ENCODE measurements around the gene UBE2I.
"Not testable (repeated sequence)": the region's sequence is repeated elsewhere in the genome, so short reads cannot be mapped to it uniquely, and the experiment has no call there.

Gene UBE2I

DNA sequence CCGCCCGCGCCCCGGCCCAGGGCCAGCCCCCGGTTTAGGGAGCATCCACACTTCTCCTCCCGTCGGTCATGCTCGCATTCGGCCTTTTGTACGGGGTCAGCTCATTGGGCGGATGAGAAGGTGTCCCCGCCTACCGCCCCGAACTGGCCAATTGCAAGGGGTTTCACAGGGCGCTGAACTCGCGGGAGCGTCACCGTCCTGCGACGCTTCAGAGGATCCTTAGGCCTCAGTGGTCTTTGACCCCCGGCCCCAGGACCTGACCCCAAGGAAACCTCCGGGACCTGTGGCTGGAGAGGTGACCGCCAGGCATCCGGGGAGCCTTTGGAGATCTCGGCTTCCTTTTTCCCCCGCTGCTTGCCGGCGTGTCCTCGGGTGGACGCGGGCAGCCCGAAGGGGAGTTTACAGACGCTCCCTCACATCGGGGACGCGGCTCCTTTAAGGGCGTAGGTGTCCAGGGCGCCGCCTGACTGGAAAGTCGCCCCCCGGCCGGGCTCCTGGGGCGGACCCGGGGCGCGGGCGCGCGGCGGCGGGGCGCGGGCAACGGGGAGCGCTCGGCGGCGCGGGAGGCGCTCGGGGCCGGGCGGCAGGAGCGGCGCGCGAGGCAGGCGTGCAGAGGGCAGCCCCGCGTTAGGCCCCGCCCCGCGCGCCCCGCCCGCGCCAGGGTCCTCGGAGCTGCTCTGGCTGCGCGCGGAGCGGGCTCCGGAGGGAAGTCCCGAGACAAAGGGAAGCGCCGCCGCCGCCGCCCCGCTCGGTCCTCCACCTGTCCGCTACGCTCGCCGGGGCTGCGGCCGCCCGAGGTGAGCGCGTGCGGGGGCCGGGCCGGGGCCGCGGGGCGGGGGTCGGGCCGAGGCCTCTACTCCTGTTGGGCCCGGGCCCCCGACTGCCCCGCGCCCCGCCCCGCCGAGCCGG, at the start of gene UBE2I:
Gene UBE2I, plus strand, starts transcription at position 660 of the 909 bp plus-strand sequence. CDS start 4,395 bp downstream, outside the sequence.
- peak; percentile 98 to 100 for DNase-seq (ENCODE audit: low read depth in 1 of 2, low spot score in 1 of 2)

DNA sequence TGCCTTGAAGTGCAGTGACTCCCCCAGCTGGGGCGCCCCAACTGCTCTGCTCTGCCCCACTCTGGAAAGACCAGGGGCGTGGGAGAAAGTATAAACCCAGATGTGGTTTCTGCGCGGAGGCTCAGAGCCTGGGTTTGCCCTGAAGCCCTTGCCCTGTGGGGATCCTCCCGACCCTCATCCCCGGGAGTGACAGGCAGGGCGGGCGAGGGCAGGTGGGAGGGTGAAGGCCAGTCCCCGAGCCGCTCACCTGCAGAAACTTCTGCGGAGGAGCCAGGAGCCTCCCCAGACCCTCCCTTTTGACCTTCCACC, 49.7 kb upstream of the UBE2I start:
- no peak for DNase-seq (ENCODE audit: low read depth in 1 of 2, low spot score in 1 of 2)

DNA sequence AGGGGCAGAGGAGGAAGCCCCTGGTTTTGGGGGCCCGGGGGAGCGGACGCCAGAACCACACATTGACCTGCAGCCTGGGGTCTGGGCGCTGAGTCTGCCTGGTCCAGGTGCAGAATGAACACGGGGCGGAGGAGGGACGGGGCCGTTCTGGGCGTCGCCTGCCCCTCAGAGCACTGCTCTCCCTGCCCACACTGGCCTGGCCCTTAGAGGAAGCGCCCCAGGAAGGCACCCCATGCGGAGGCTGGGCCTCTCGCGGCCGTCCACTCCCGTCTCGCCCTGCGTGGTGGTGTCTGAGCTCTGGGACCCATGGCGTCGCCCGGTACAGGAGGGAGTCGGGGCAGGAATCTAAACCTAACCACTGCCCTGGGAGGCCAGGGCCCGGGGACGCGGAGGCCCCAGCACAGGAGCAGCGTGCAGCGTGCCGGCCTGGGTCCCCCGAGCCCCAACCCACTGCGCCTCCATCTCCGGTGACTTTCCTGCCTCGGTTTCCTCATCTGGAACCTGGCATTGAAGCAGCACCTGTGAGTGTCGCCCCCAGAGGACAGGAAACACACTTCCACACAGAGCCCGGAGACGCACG, 49.2 kb upstream of the UBE2I start:
- no peak for DNase-seq (ENCODE audit: low read depth in 1 of 2, low spot score in 1 of 2)

DNA sequence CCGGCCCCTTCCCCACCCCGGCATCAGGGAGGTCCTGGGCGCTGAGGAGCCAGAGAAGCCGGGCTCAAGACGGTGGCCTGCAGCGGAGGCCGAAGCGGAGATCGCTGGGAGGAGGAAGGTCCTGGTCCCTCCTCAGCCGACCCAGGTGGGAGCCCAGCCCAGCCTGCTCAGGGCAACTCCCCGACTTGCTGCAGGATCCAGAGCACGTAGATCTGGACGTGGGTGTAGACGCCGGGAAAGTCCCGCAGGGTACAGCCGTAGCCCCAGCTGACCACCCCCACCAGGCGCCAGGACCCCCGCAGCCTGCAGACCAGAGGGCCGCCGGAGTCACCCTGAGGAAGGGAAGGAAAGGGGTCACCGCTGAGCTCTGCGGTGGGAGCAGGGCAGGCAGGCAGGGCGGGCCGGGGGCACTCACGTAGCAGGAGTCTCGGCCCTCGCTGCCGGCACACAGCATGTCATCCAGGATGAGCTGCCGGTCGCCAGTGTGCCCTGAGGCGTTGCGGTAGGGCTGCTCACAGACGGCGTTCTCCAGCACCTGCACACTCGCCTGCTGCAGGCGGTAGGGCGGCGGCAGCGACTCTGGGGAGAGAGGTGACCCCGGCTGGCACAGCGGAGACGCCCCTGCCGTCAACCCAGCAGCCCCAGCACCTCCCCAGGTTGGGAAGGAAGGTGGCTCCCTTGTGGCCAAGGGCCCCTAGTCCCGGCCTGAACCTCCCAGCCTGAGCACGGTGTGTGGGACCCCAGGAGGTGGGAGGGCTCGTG, 48.1 kb upstream of the UBE2I start:
- DNase-seq (ENCODE audit: low read depth in 1 of 2, low spot score in 1 of 2), result no peak

DNA sequence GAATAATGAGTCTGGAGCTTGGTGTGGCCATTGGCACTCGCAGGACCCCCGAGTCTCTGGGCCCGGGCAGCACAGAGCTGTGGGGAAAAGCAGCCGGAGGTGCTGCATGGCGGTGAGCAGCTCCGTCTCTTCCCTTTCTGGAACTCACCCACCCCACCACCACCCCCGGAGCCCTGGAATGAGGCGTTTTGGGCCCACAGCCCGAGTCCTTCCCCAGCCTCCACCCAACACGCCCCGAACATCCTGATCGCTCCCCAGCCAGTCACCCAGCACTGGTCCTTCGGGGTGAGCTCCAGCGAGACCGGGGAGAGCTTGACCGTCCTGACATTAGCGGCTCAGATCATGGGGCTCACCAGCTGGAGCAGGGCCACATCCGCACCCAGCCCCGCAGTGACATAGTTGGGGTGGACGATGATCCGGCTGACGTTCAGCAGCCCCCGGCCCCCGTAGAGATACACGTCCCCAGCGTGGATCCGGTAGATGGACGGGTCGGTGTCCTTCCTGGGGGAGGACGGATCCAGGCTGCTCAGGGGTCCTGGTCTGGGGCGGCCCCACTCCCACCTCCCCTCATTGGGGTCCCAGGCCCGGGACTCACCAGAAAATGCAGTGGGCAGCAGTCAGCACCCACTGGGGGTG, 47.1 kb upstream of the UBE2I start:
- no peak for DNase-seq (ENCODE audit: low read depth in 1 of 2, low spot score in 1 of 2)

DNA sequence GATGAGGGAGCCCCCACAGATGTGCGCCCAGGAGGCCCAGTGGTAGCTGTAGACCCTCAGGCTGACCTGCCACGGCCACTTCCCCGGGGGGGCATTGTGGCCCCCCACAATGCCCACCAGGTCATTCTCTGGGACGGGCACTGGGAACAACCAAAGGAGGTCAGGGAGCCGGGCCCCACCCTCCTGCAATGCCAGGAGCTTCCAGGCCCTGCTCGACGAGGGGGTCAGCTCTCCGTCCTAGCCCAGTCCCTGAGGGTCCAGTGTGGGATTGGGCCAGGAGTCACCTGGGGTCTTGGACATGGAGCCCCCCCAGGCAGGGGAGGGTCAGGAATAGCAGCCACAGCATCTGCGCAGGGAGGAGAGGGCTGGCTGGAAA, 46.6 kb upstream of the UBE2I start:
- no peak for DNase-seq (ENCODE audit: low read depth in 1 of 2, low spot score in 1 of 2)

DNA sequence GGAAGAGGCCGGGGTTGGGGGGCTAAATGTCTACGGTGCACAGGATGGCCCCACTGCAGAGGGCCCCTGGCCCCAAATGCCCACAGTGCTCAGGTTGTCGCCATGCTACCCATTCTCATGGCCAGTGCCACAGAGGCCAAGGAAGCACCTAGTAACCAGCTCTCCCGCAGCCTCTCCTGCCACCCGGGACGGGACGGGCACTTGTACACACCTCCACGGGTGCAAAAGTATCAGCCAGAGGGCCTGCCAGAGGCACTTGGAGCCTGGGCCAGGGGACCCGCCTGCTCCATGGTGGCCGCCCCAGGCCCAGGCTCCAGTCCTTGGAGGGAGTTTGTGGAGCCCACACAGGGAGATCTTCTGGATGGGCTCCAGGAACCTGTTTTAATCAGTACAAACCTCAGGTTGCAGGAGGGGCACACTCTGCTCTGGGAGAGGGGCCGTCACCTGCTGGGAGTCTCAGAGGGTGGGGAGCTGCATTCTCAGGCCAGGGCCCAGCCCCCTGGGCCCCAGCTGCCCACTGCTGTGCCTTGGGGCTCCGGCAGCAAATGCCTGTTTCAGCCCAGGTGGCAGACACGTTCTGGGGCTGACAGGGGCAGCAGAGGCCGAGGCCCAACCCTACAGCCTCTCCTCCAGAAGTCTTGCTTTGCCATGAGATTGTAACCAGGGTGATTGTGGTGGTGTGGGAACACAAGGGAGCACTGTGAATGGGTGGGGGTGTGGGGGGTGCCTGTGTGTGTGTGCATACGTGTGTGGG, 45.7 kb upstream of the UBE2I start:
- DNase-seq (ENCODE audit: low read depth in 1 of 2, low spot score in 1 of 2), result no peak

DNA sequence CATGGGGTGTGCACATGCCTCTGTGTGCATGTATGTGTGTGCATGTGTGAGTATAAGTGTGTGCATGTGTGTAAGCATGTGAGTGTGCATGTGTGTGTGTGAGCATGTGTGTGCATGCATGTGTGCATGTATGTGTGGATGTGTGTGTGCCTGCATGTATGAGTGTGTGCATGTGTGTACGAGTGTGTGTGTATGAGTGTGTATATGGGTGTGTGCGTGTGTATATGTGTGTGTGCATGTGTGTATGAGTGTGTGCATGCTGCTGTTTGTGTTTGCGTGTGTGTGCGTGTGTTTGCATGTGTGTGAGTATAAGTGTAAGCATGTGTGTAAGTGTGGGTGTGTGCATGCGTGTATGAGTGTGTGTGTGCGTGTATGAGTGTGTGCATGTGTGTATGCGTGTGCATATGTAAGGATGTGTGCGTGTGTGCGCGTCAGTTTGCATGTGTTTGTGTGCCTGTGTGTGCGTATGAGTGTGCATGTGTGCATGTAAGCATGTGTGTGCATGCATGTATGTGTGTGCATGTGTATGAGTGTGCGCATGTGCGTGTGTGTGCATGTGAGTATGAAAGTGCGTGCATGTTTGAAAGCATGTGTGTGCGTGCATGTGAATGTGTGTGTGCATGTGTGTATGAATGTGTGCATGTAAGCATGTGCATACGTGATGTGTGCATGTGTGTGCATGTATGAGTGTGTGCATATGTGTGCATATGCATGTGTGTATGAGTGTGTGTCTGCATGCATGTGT, 44.9 kb upstream of the UBE2I start:
- no peak for DNase-seq (ENCODE audit: low read depth in 1 of 2, low spot score in 1 of 2)

DNA sequence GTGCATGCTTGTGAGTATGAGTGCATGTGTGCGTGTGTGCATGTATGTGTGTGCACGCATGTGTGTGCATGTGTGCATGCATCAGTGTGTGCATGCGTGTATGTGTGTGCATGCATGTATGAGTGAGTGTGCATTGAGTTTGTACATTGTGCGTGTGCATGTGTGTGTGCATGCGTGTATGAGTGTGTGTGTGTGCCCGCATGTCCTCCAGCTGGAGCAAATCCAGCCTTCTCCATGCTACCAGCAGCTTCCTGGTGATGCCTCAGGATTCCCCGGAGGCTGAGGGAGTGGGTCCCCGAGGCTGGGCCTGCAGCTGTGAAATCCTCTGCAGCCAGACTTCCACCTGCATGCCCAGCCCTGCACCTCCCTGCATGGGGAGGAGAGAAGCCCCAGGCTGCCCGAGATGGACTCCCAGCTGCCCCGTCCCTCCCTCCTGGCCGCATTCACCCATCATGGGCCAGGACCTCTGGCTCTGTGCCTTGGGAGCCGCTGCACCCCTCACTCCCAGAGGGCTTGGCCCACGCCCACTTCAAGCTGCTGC, 44.3 kb upstream of the UBE2I start:
- no peak for DNase-seq (ENCODE audit: low read depth in 1 of 2, low spot score in 1 of 2)

DNA sequence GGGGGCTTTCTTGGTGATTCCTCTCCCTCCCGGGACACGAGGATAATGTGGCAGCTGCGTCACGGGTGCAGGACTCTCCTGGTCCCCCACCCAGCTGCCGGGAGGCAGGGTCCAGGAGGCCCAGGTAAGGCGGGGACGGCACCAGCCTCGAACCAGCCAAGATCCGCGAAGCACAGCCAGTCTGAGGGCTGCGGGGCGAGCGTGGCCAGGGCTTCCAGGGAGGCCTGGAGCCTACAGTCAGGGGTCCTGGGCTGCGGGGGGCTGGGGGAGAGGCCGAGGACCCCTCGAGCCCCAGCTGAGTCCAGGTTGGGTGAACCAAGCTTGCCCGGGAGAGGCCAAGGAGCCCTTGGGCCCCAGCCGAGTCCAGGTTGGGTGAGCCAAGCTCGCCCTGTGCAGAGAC, 43.6 kb upstream of the UBE2I start:
- no peak for DNase-seq (ENCODE audit: low read depth in 1 of 2, low spot score in 1 of 2)

DNA sequence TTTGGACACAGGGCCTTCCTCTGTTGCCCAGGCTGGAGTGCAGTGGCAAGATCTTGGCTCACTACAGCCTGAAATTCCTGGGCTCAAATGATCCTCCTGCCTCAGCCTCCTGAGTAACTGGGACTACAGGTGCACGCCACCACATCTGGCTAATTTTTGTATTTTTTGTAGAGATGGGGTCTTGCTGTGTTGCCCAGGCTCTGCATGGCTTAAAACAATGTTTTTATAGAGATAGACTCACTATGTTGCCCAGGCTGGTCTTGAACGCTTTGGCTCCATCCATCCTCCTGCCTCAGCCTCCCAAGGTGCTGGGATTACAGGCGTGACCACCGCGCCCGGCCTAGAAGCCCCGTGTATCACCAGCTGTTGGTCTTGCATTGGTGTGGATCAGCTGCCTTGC, 40.0 kb upstream of the UBE2I start:
- not testable (repeated sequence) for DNase-seq (ENCODE audit: low read depth in 1 of 2, low spot score in 1 of 2)

DNA sequence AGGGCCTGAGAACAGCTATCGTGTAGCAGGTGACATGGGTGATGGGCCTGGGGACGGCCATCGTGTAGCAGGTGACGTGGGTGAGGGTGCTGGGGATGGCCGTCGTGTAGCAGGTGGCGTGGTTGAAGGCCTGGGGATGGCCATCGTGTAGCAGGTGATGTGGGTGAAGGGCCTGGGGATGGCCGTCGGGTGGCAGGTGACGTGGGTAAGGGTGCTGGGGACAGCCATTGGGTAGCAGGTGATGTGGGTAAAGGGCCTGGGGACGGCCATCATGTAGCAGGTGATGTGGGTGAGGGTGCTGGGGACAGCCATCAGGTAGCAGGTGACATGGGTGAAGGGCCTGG, 38.1 kb upstream of the UBE2I start:
- no peak for DNase-seq (ENCODE audit: low read depth in 1 of 2, low spot score in 1 of 2)

DNA sequence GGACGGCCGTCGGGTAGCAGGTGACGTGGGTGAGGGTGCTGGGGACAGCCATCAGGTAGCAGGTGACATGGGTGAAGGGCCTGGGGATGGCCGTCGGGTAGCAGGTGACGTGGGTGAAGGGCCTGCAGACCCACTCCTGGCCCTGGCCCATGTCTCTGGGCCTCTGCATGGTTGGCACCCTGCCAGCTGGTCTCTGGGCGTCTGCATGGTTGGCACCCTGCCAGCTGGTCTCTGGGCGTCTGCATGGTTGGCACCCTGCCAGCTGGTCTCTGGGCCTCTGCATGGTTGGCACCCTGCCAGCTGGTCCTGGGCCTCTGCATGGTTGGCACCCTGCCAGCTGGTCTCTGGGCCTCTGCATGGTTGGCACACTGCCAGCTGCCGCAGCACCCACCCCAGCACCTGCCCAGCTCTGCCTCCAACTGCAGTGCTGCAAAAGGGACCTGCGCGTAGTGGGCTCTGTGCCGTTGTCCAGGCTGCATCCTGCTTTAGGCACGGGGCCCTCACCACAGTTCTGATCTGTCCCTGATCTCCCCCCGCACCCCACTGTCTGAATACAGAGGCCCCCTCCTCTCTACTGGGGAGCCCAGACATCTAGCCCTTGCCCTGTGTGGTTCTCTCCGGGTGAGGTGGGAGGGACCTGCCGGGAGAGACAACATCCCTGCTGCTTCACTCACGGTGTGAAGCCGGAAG, 37.6 kb upstream of the UBE2I start:
- not testable (repeated sequence) for DNase-seq (ENCODE audit: low read depth in 1 of 2, low spot score in 1 of 2)

DNA sequence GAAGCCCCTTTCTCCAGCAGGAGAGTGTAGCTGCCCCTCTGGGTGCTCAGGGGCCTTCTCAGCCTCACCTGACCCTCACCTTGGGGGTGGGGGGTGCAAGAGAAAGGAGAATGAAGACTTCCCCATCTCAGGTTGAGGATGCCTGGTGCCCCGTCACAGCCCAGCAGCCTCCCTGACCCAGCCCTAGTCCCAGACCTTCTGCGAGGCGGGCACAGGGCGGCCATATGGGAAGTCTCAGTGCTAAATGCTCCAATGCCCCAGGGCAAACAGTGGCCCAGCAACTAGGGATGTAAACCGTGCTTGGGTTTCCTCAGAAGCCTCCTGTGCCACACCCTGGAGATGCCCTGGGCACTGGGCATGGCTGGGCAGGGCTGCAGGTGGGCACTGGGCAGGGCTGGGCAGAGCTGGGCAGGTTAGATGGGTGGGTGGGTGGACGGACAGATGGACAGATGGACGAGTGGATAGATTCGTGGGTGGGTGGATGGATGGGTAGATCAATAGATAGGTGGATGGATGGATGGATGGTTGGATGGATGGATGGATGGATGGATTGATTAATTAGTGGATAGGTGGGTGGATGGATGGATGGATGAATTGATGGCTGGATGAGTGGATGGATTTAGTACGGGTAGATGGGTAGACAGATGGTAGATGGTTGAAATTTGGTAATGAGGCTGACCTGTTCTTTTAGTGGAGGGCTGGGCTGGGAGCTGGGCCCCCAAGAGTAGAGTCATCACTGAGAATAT, 36.8 kb upstream of the UBE2I start:
- DNase-seq (ENCODE audit: low read depth in 1 of 2, low spot score in 1 of 2), result no peak

DNA sequence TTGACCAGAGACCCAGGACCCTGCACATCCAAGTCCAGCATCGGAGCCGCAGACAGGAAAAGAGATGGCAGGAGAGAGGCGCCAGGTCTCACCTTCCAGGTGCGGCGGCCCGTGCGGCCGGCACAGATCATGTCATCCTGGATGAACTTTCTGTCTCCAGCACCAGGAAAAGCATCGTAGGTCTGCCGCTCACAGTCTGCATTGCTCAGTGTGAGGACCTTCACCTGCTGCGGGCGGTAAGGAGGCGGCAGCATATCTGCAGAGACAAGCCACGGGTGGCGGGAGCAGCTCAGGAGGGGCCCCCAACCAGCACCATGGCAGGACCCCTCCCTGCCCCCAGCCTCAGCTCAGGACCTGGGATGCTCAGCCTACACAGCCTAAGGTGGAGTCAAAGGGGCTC, 35.6 kb upstream of the UBE2I start:
- DNase-seq (ENCODE audit: low read depth in 1 of 2, low spot score in 1 of 2), result no peak

DNA sequence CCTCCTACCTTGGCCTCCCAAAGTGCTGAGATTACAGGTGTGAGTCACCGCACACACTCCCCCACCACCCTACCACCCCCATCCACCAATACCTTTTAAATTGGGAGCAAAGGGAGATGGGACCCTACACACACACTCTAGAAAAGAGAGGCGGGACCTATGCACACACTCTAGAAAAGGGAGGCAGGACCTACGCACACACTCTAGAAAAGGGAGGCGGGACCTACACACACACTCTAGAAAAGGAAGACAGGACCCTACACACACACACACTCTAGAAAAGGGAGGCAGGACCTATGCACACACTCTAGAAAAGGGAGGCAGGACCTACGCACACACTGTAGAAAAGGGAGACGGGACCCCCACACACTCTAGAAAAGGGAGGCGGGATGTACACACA, 34.7 kb upstream of the UBE2I start:
- DNase-seq (ENCODE audit: low read depth in 1 of 2, low spot score in 1 of 2), result no peak

DNA sequence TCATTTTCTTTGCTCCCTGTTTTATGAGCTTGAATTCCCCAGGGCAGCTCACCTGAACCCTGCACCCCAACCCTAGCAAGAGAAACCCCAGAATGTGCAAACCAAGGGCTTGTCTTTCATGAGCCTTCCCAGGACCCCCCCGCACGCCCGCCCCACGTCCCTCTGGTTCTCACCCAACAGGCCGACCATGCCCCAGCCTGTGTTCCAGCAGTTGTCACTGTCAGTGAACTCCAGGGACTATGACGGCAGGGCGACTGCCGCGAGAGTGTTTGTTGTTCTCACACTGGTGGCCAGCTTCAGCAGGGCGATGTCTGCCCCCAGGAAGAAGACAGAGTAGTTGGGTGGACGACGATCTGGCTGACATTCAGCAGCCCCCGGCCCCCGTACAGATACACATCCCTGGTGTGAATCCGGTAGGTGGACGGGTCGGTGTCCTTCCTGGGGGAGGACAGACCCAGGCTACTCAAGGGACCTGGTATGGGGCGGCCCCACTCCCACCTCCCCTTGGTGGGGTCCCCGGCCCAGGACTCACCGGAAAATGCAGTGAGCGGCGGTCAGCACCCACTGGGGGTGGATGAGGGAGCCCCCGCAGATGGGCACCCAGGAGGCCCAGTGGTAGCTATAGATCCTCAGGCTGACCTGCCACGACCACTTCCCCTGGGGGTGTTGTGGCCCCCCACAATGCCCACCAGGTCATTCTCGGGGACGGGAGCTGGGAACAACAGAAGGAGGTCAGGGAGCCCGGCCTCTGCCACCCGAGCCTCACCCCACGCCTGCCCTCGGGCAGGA, 33.5 kb upstream of the UBE2I start:
- DNase-seq (ENCODE audit: low read depth in 1 of 2, low spot score in 1 of 2), result no peak

DNA sequence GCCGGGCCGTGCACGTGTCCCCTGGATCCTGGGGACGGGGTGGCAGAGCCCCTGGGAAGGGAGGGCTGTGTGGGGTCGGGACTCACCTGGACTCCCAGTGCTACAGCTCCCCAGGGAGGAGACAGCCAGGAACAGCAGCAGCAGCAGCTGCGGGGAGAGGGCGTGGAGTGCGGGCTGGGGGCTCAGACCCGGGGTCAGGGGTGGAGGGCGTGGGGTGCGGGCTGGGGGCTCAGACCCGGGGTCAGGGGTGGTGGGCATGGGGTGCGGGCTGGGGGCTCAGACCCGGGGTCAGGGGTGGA, 32.9 kb upstream of the UBE2I start:
- no peak for DNase-seq (ENCODE audit: low read depth in 1 of 2, low spot score in 1 of 2)

Measured in activated CD4-positive, alpha-beta T cell treated with anti-CD3 and anti-CD28 coated beads, Interleukin-2, amount 50 U/mL, for 24 hours (primary cell).